Anterior cingulate cortex (tissue), 58 donors: ENCODE measurements around the gene STPG2.
A peak's percentile ranks its signal among the peaks of the same experiment; 100 is the strongest.

Experiments used
- DNase-seq, 58 donors: peaks; one replicate each; lab custom pipeline; 2025; lab: John Stamatoyannopoulos, UW

The STPG2 gene

DNA sequence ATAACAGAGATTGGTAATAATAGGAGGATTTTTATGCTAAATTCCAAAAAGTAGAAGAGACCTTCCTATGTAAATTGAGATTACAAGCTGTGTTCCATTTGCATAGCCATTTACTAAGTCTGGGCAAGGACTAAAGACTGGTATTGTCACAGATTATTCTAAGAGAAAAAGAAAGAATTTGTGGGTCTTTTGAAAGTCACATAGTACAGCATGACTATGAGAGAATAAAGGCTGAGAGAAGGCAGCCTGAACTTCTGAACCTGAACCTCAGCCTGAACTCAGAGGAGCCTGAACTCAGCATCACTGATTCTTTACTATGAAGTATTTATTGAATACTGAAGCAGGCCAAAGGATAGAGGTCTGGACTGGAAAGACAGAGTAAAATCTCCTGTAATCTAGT is 297.5 kb downstream of the STPG2 start:
- no peak for DNase-seq

- no peak for DNase-seq
Measured at GRCh38 chr4:97841512-97841911, 301.8 kb downstream of the STPG2 start.

DNA sequence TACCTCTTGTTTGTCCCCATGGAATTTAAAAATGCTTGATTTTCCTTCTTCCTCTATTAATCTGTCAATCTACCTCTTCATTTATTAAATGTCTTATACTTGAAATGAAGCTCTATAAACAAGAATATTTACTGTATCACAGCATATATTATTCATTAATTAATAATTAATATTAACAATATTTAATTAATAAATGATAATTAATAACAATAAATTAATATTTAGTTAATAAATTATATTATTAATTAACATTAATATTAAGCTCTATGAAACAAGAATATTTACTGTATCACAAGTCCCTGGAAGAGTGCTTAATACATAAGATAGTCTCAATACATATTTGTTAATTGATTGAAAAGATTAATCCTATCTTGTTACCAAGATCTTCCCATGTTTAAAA is 306.6 kb downstream of the STPG2 start:
- no peak for DNase-seq

DNA sequence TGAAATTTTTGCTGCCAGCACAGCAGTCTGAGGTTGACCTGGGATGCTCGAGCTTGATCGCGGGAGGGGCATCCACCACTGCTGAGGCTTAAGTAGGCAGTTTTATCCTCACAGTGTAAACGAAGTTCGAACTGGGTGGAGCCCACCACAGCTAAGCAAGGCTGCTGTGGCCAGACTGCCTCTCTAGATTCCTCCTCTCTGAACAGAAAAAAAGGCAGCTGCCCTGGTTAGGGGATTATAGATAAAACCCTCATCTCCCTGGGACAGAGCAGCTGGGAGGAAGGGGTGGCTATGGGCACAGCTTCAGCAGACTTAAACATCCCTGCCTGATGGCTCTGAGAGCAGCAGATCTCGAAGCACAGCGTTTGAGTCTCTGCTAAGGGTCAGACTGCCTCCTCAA is 314.6 kb downstream of the STPG2 start:
- DNase-seq, result no peak

GRCh38 chr4:97819294-97819693 is 324.0 kb downstream of the STPG2 start:
- no peak for DNase-seq

DNA sequence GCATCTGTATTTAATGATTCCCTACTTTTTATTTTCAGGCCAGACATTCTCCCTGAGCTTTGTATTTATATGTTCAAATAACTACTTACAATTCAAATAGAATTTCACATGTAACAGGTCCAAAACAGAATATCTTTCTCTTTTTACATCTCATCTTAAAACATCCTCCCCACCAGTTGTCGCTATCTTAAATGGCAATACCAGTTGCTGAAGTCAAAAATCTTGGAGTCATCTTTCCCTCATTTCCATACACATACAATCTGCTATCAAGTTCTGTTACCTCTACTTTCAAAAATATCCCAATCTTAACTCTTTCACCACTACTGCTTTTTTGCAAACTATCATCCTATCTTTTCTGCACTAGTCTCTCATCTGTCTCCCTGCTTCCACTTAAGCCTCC is 330.5 kb downstream of the STPG2 start:
- no peak for DNase-seq

- DNase-seq, result no peak
Measured at GRCh38 chr4:97786306-97786920, 356.9 kb downstream of the STPG2 start.

GRCh38 chr4:97778174-97778573 is 365.1 kb downstream of the STPG2 start:
- DNase-seq, result no peak

DNA sequence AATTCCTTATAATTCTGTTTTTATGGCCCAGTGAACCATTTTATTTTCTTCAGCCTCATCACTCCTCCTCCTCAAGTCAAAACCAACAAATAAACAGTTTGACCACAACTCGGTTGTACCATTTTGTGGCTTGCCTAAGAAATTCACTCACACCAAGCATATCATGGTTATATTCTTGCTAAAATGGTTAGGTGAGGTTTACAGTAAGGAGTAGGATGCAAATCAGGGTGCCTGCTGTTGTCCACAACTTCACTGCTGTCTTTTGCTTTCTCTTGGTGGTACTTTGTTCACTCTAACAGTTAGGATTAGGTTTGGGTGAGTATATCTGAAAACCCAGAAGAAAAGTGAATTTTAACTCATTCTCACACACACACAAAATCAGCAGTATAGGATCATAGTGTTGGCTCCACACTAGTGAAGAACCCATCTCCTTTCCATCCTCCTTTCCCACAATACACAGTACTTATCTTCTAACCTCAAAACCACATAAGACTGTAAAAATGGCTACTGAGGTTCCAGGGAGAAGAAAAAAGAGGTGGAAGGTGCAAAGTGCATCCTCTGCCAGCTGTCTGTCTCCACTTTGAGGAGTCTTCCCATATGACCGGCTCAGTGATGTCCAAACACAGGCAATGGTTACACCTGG is 368.8 kb downstream of the STPG2 start:
- no peak for DNase-seq

DNA sequence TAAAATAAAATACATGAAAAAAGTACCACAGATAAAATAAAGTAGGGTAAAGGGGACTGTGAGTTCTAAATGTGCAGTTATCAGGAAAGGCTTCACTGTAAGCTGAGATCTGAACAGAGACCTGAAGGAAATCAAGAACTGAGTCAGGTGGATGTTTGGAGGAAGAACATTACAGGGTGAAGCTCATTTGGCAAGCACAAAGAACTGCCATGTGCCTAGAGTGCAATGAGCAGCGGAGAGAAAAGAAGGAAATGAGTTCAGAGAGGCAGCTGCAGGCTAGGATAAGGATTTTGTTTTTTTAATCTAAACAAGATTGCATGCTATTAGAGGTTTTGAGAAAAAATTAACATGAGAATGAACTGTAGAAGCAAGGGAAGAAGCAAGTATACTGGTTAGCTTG is 373.1 kb downstream of the STPG2 start:
- no peak for DNase-seq

- no peak for DNase-seq
Measured at GRCh38 chr4:97762115-97762512, 381.2 kb downstream of the STPG2 start.

GRCh38 chr4:97761445-97762114 is 381.7 kb downstream of the STPG2 start:
- DNase-seq, result no peak

- DNase-seq, result no peak
Measured at GRCh38 chr4:97759785-97760184, 383.5 kb downstream of the STPG2 start.

- DNase-seq, result no peak
Measured at GRCh38 chr4:97752599-97752998, 390.7 kb downstream of the STPG2 start.

- DNase-seq, result no peak
Measured at GRCh38 chr4:97747945-97748344, 395.3 kb downstream of the STPG2 start.

- peak in 3 of 58 donors; percentile 22 to 36 (median 26) for DNase-seq
Measured at GRCh38 chr4:97720869-97721432, 422.3 kb downstream of the STPG2 start.

- no peak for DNase-seq
Measured at GRCh38 chr4:97691111-97691605, 452.1 kb downstream of the STPG2 start.

DNA sequence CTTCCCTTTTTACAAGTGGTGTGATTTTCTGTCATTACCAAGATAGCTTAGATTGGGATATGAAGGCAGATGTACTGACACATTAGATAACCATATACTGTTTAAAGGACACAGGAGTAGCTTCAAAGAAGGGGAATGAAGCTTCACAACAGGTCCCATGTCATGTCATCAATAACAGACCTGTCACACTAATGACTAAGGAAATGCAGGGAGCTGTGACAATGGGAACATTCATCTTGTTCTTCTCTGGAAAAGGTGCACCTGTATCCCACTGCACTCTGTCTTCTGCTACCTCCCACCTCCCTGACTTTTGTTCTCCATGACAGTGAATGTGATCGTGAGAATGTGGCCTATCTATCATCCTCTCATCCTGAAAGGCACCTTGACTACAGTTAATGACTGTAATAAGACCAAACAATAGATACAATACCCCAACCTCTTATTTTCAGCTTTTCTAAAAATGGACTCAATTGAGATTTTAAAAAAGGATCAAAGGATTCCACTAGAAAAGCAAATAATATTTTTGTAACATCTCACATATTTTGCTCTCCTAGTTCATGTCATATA is 472.5 kb downstream of the STPG2 start:
- no peak for DNase-seq

GRCh38 chr4:97665553-97665952 is 477.7 kb downstream of the STPG2 start:
- DNase-seq, result no peak

DNA sequence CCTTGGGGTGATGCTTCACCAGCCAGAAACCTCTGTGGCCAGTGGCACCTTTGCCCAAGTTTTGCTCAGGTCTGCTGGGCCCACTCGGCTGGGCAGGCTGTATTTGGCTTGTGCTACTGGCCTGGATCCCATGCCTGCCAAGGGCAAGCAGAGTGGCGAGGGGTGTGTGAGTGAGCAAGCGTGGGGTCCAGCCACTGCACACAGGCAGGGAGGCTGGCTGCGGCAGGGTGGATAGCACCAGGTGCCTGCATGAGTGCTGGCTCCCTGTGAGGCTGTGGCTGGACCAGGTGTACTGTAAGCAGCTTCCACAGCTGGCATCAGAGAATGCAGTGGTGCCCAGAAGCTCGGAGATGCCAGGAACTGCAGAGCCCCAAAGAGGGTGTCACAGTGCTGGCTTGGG is 478.5 kb downstream of the STPG2 start:
- no peak for DNase-seq

DNA sequence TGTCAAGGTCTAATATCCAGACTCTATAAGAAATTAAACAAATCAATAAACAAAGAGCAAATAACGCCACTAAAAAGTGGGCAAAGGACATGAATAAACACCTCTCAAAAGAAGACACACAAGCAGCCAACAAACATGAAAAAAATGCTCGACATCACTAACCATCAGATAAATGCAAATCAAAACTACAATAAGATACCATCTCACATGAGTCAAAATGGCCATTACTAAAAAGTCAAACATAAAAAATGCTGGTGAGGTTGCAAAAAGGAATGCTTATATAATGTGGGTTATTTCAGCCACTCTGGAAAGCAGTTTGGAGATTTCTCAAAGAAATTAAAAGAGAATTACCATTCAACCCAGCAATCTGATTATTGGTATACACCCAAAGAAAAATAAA is 481.1 kb downstream of the STPG2 start:
- no peak for DNase-seq
